A673 (cell line): Measurements from ENCODE around the gene ZNF33B.

ENCODE experiments used
- CTCF ChIP-seq: fragments of 300-800, 200-600 bp; sonication (generic); conservative IDR thresholded peaks from 2 replicates; pipeline ENCODE4 v1.5.1; 2017; ENCODE audit warnings: low read depth, mild to moderate bottlenecking, antibody characterized with exemption, low read length, moderate library complexity, mixed read lengths
- EZH2 ChIP-seq: fragments of 200-600 bp; sonication (generic); IDR thresholded peaks from 2 replicates; pipeline ENCODE4 v1.6.1; 2017; ENCODE audit warnings: borderline replicate concordance, low read depth, mild to moderate bottlenecking, mixed read lengths, antibody characterized with exemption, low read length; ENCODE audit not compliant: poor library complexity, severe bottlenecking

DNA sequence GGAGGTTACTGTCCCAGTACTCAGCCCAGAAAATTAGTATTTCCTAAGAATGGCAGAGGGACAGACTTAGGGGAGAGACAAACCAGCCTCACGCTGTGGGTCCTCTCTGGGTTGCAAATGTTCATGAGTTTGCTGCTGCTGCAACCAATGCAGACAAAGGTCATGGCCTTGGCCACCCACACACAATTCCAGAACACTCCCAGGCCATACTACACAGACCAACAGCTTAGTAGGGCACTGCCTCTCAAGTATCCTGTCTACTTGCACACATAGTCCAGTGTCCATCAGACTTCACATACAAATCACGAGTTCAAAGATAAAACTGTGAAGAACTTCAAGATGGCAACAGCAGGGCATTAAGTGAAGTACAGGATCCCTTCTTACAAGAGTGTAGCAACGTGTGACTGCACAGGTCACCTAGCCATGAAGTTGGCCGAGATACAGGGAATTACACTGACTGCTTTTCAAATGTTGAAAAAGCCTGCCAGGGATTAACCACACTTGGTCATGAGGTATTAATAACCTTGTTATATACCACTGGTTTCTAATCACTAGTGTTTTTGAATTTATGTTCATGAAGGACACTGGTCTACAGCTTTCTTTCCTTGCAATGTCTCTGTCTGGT, 40.0 kb downstream of the ZNF33B start:
- no peak for TF ChIP-seq EZH2
- TF ChIP-seq CTCF, result no peak
